NB4 (cell line): ENCODE data around the gene SLC38A11.

Experiments used
- MAX ChIP-seq: IDR thresholded peaks from 2 replicates; pipeline ENCODE4 v1.6.1; 2011; ENCODE audit warnings: low read depth, low read length
- MYC ChIP-seq: IDR thresholded peaks from 2 replicates; pipeline ENCODE4 v1.6.1; 2011; ENCODE audit warnings: low read depth, low read length
- POLR2A ChIP-seq: IDR thresholded peaks from 2 replicates; pipeline ENCODE4 v1.6.1; 2011; ENCODE audit warnings: mild to moderate bottlenecking; ENCODE audit not compliant: insufficient read length; ENCODE audit errors: extremely low read depth
- TF ChIP-seq, protein P1 (sequence below): IDR thresholded peaks from one replicate; pipeline ENCODE4 v1.5.1; 2012; ENCODE audit warnings: low read depth, low read length

GRCh38 chr2:164888592-164888991 lies 66.7 kb downstream of the SLC38A11 start:
- TF ChIP-seq, protein P1, sequence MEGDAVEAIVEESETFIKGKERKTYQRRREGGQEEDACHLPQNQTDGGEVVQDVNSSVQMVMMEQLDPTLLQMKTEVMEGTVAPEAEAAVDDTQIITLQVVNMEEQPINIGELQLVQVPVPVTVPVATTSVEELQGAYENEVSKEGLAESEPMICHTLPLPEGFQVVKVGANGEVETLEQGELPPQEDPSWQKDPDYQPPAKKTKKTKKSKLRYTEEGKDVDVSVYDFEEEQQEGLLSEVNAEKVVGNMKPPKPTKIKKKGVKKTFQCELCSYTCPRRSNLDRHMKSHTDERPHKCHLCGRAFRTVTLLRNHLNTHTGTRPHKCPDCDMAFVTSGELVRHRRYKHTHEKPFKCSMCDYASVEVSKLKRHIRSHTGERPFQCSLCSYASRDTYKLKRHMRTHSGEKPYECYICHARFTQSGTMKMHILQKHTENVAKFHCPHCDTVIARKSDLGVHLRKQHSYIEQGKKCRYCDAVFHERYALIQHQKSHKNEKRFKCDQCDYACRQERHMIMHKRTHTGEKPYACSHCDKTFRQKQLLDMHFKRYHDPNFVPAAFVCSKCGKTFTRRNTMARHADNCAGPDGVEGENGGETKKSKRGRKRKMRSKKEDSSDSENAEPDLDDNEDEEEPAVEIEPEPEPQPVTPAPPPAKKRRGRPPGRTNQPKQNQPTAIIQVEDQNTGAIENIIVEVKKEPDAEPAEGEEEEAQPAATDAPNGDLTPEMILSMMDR = no peak
- TF ChIP-seq MAX (no peak), POLR2A (no peak), MYC (no peak)
